ENCODE results near the gene MOB3A. TPM values are rescaled to one million over a fixed set of nuclear protein-coding genes. Genes with fewer than 3 reads are reported as not detected.

MOB3A gene
- total and polyA plus RNA-seq, 9 of the 15 experiments (the other 6 are each of a cell fraction or from before 2014, with no cell fraction given) = 1.1 to 24.1 (median 6.0) TPM

DNA sequence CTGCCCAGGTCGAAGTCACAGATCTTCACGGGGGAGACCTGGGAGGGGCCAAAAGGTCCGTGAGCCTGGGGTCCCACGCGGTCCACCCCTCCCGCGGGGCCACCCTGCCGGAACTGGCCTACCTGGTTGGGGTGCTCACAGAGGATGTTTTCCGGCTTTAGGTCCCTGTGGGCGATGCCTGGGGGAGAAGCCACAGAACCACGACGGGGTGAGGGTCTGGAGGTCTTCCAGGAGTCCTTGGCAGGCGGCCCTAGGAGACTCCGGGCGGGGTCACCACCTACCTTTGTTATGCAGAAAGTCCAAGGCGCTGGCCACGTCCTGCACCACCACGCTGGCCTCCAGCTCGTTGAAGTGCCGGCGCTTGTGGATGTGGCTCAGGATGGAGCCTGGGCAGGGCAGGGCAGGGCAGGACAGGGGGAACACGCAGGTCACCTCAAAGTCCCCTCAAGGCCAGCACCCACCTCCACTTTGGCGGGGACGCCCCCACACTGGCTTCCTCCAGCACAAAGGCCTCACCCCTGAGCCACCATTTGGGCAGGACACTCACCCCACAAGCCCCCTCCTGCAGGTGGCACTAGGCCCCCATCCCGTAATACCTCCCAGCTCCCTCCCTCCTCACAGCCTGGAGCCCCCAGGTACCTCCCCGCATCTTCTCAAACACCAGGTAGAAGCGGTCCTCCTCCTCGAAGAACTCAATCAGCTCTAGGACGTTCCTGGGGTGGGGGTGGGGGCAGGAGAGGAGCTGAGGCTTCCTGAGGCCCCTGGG lies 53.5 kb downstream of the MOB3A start (continued):
- TF ChIP-seq, protein P1, sequence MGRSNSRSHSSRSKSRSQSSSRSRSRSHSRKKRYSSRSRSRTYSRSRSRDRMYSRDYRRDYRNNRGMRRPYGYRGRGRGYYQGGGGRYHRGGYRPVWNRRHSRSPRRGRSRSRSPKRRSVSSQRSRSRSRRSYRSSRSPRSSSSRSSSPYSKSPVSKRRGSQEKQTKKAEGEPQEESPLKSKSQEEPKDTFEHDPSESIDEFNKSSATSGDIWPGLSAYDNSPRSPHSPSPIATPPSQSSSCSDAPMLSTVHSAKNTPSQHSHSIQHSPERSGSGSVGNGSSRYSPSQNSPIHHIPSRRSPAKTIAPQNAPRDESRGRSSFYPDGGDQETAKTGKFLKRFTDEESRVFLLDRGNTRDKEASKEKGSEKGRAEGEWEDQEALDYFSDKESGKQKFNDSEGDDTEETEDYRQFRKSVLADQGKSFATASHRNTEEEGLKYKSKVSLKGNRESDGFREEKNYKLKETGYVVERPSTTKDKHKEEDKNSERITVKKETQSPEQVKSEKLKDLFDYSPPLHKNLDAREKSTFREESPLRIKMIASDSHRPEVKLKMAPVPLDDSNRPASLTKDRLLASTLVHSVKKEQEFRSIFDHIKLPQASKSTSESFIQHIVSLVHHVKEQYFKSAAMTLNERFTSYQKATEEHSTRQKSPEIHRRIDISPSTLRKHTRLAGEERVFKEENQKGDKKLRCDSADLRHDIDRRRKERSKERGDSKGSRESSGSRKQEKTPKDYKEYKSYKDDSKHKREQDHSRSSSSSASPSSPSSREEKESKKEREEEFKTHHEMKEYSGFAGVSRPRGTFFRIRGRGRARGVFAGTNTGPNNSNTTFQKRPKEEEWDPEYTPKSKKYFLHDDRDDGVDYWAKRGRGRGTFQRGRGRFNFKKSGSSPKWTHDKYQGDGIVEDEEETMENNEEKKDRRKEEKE (IDR thresholded peaks at IDR 0.05; ENCODE audit: borderline replicate concordance in 1 of 2, control insufficient read depth in 1 of 2, low read depth in 2 of 2, low read length in 1 of 2) = no peak
- TF ChIP-seq EP300 (IDR thresholded peaks at IDR 0.05; ENCODE audit: low read length) (no peak), NR2F6 (CRISPR knock-in tag; IDR thresholded peaks at IDR 0.05) (no peak), RBFOX2 (IDR thresholded peaks at IDR 0.05; ENCODE audit: low read depth, low read length) (peak; percentile 57), MCM5 (IDR thresholded peaks at IDR 0.05; ENCODE audit: low read depth) (no peak), PREB (CRISPR knock-in tag; IDR thresholded peaks at IDR 0.05) (no peak), POLR2G (IDR thresholded peaks at IDR 0.05; ENCODE audit: low read depth, low read length) (peak; percentile 51), RAD51 (IDR thresholded peaks at IDR 0.05; ENCODE audit: borderline replicate concordance, low read depth) (no peak), ZNF449 (CRISPR knock-in tag; IDR thresholded peaks at IDR 0.05) (no peak), SRSF1 (IDR thresholded peaks at IDR 0.05; ENCODE audit: low read depth, low read length) (no peak), ZBTB26 (CRISPR knock-in tag; IDR thresholded peaks at IDR 0.05) (no peak), FOXJ3 (CRISPR knock-in tag; IDR thresholded peaks at IDR 0.05) (no peak)
- TF ChIP-seq, protein P2, sequence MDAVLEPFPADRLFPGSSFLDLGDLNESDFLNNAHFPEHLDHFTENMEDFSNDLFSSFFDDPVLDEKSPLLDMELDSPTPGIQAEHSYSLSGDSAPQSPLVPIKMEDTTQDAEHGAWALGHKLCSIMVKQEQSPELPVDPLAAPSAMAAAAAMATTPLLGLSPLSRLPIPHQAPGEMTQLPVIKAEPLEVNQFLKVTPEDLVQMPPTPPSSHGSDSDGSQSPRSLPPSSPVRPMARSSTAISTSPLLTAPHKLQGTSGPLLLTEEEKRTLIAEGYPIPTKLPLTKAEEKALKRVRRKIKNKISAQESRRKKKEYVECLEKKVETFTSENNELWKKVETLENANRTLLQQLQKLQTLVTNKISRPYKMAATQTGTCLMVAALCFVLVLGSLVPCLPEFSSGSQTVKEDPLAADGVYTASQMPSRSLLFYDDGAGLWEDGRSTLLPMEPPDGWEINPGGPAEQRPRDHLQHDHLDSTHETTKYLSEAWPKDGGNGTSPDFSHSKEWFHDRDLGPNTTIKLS (IDR thresholded peaks at IDR 0.05; ENCODE audit: borderline replicate concordance, low read depth) = 0 out of 2 replicates have a peak, but pooled peaks have one; percentile 18

All from K562 (cell line).